Measurements from ENCODE around the gene ARHGEF10L. TPM values are rescaled to one million over a fixed set of nuclear protein-coding genes. Genes with fewer than 3 reads are reported as not detected.
A peak's percentile ranks its signal among the peaks of the same experiment; 100 is the strongest.

Gene ARHGEF10L
- total RNA-seq, 4 donors from 2014 or later, result 38.5 to 73.8 (median 41.7) TPM

DNA sequence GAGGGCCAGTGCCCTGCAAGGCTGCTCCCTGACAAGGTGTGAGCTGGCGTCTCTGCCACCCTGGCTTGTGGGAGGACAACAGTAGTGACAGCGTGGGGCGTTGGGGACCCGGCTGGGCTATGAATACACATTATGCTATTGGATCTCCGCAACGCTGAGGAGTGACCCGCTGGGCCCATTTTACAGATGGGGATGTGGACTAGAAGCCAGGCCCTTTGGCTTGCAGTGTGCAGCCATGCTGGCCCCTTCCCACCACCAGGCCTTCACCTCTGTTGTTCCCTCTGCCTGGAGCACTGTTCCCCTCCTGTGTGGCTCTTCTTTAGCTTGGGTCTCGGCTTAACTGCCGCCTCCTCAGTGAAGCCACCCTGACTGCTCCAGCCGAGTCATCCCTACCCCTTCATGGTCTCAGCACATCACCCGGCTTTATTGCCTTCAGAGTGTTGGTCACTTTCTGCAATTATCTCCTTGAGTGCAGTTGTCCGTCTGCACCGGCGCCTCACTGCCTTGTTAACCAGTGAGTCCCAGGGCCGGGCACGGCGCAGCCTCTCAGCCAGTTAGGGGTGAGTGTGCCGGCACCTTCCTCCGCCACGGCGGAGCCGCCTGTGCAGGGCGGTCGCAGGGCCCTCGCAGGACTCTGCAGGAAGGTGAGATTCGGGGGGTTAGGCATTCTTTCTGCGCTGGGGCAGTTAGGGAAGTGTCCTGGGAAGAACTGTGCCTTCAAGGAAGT is 131.3 kb downstream of the ARHGEF10L start:
- peaks cover 0 to 49% (median 0%) of the 10 kb centered on the region in 3 donors for H3K36me3 ChIP-seq
- no peaks in the 10 kb centered on the region for H3K9me3 ChIP-seq
- H3K27ac ChIP-seq, result peak overlapping the region in 1 of 4 donors; percentile 10
- no peak for TF ChIP-seq POLR2A (IDR thresholded peaks at IDR 0.05)
- TF ChIP-seq, protein P1, sequence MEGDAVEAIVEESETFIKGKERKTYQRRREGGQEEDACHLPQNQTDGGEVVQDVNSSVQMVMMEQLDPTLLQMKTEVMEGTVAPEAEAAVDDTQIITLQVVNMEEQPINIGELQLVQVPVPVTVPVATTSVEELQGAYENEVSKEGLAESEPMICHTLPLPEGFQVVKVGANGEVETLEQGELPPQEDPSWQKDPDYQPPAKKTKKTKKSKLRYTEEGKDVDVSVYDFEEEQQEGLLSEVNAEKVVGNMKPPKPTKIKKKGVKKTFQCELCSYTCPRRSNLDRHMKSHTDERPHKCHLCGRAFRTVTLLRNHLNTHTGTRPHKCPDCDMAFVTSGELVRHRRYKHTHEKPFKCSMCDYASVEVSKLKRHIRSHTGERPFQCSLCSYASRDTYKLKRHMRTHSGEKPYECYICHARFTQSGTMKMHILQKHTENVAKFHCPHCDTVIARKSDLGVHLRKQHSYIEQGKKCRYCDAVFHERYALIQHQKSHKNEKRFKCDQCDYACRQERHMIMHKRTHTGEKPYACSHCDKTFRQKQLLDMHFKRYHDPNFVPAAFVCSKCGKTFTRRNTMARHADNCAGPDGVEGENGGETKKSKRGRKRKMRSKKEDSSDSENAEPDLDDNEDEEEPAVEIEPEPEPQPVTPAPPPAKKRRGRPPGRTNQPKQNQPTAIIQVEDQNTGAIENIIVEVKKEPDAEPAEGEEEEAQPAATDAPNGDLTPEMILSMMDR (IDR thresholded peaks at IDR 0.05), result no peak
- no peak for TF ChIP-seq EP300 (IDR thresholded peaks at IDR 0.05)
- H3K4me1 ChIP-seq, result peaks cover 0 to 32% (median 8%) of the 10 kb centered on the region in 4 donors
- no peak overlapping the region for H3K4me3 ChIP-seq
- no peak for DNase-seq (ENCODE audit: low spot score in 2 of 2)
- 81 to 87% methylated on average over 27 of the region's 27 CpGs for WGBS, 2 donors
- H3K27me3 ChIP-seq, result no peaks in the 10 kb centered on the region

DNA sequence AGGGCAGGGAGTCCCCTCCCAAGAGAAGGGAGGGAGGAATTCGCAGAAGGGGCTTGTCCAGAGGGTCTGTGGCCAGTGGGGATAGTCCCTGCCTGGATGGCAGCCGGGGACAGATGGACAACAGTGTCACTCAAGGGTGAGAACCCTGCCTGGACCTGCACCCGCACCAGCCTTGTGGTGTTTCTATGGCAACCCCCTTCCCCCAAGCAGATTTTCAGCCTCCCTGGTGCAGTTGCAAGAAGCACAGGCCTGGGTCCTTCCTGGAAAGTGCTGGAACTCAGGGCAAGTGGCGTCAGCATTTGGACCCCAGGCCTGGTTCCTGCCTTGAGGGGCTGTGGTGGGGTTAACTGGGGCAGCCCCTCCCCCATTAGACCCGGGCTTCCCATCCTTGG is 131.8 kb downstream of the ARHGEF10L start:
- H3K27ac ChIP-seq, result peak overlapping the region in 1 of 4 donors; percentile 10
- no peaks in the 10 kb centered on the region for H3K27me3 ChIP-seq
- no peak for DNase-seq (ENCODE audit: low spot score in 2 of 2)
- peaks cover 0 to 35% (median 8%) of the 10 kb centered on the region in 4 donors for H3K4me1 ChIP-seq
- TF ChIP-seq POLR2A (IDR thresholded peaks at IDR 0.05) (no peak), EP300 (IDR thresholded peaks at IDR 0.05) (no peak)
- TF ChIP-seq, protein P1 (IDR thresholded peaks at IDR 0.05), result no peak
- H3K9me3 ChIP-seq, result no peaks in the 10 kb centered on the region
- 48 to 55% methylated on average over 5 of the region's 5 CpGs for WGBS, 2 donors
- no peak overlapping the region for H3K4me3 ChIP-seq
- H3K36me3 ChIP-seq, result peaks cover 0 to 43% (median 0%) of the 10 kb centered on the region in 3 donors

DNA sequence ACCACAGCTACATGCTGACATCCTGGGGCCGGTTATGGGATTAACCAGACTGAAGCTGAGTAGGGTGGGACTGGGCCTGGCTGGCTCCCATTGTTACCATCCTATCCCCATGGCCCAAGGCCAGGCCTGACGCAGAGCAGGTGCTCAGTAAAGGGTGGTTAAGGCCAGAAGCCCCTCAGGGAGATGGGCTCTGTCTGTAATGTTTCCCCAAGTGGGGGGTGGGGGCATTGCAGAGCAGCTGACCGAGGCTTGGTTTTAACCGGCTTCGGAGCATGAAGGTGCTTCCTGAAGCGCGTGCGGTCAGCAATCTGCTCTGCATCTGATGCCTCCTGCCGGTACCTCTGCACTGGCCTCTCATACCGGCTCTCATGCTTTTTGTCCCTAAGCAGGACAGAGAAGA is 132.2 kb downstream of the ARHGEF10L start:
- no peaks in the 10 kb centered on the region for H3K9me3 ChIP-seq
- peak overlapping the region in 1 of 4 donors; percentile 10 for H3K27ac ChIP-seq
- peaks cover 0 to 35% (median 8%) of the 10 kb centered on the region in 4 donors for H3K4me1 ChIP-seq
- 60 to 63% methylated on average over 10 of the region's 10 CpGs for WGBS, 2 donors
- peaks cover 0 to 43% (median 0%) of the 10 kb centered on the region in 3 donors for H3K36me3 ChIP-seq
- no peak overlapping the region for H3K4me3 ChIP-seq
- no peak for DNase-seq (ENCODE audit: low spot score in 2 of 2)
- TF ChIP-seq, protein P1 (IDR thresholded peaks at IDR 0.05), result no peak
- no peak for TF ChIP-seq POLR2A (IDR thresholded peaks at IDR 0.05)
- TF ChIP-seq EP300 (IDR thresholded peaks at IDR 0.05), result no peak
- no peaks in the 10 kb centered on the region for H3K27me3 ChIP-seq

DNA sequence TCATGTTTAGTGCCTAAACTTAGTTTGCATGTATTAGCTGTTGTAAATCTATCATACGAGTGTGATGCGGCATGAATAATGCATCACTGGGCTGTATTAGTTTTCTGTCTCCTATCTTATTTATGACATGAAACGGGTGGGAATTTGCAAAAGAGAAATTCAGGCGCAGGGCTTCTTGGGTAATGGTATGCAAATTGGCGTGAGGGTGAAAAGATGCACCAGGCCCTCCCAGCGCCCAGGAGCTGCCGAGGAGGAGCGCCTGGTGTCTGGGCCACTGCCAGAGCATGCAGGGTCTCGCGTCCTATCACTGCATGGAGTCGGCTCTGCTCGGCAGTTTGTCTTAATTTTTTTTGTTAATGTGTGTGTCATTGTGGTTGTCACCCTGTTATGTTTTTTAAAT is 132.7 kb downstream of the ARHGEF10L start:
- H3K4me3 ChIP-seq, result no peak overlapping the region
- no peaks in the 10 kb centered on the region for H3K9me3 ChIP-seq
- peaks cover 0 to 43% (median 0%) of the 10 kb centered on the region in 3 donors for H3K36me3 ChIP-seq
- no peak for DNase-seq (ENCODE audit: low spot score in 2 of 2)
- 58 to 71% methylated on average over 12 of the region's 12 CpGs for WGBS, 2 donors
- no peaks in the 10 kb centered on the region for H3K27me3 ChIP-seq
- H3K4me1 ChIP-seq, result peaks cover 0 to 35% (median 8%) of the 10 kb centered on the region in 4 donors
- H3K27ac ChIP-seq, result peak overlapping the region in 1 of 4 donors; percentile 49
- TF ChIP-seq EP300 (IDR thresholded peaks at IDR 0.05) (no peak), POLR2A (IDR thresholded peaks at IDR 0.05) (no peak)
- TF ChIP-seq, protein P1 (IDR thresholded peaks at IDR 0.05), result no peak

DNA sequence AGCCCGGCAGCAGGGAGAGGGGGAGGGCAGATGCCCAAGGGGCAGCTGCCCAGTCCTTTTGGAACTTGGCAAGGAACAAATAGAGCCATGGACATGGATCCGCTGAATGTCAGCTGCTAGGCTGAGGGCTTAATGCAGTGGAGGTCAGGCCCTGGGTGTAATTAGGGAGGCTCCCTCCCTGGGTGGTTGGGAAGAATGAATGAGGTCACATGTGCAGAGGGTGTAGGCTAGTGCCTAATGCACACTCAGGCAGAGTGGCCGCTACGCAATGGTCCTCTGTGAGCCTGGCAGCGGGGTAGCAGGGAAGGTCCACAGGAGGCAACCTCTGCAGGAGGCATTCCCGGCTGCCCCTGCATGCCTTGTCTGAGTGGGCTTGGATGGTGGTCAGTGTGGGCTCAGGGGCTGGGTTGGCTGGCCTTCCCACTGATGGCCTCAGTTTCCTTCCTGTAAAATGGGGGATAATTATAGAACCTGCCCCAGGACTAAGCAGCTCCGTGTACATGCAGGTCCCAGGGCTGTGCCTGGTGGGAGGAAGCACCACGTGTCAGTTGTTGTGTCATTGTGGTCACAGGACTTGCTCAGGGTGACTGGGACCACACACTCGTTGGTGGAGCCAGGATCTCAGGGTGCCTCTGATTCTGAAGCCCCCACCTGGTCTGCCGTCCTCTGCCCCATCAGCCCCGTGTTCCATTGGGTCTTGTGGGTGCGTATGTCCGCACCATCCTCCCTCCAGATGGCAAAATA is 134.0 kb downstream of the ARHGEF10L start:
- Histone ChIP-seq H3K36me3 (peaks cover 0 to 41% (median 0%) of the 10 kb centered on the region in 3 donors), H3K27me3 (no peaks in the 10 kb centered on the region), H3K9me3 (no peaks in the 10 kb centered on the region), H3K4me3 (no peak overlapping the region), H3K27ac (peak overlapping the region in 2 of 4 donors; percentile 59 to 60), H3K4me1 (peaks cover 0 to 35% (median 8%) of the 10 kb centered on the region in 4 donors)
- 51 to 53% methylated on average over 9 to 12 of the region's 13 CpGs for WGBS, 2 donors
- TF ChIP-seq EP300 (IDR thresholded peaks at IDR 0.05), result peak in 1 of 2 donors; percentile 37
- TF ChIP-seq, protein P1 (IDR thresholded peaks at IDR 0.05), result no peak
- TF ChIP-seq POLR2A (IDR thresholded peaks at IDR 0.05), result no peak
- DNase-seq (ENCODE audit: low spot score in 2 of 2), result no peak
